GM04503 (cell line): Measurements from ENCODE around the gene TFEB.

Source experiments
- DNase-seq: peaks from one replicate; pipeline ENCODE4 v3.0.0-alpha.2; 2012; ENCODE audit warnings: low read depth

TFEB gene

DNA sequence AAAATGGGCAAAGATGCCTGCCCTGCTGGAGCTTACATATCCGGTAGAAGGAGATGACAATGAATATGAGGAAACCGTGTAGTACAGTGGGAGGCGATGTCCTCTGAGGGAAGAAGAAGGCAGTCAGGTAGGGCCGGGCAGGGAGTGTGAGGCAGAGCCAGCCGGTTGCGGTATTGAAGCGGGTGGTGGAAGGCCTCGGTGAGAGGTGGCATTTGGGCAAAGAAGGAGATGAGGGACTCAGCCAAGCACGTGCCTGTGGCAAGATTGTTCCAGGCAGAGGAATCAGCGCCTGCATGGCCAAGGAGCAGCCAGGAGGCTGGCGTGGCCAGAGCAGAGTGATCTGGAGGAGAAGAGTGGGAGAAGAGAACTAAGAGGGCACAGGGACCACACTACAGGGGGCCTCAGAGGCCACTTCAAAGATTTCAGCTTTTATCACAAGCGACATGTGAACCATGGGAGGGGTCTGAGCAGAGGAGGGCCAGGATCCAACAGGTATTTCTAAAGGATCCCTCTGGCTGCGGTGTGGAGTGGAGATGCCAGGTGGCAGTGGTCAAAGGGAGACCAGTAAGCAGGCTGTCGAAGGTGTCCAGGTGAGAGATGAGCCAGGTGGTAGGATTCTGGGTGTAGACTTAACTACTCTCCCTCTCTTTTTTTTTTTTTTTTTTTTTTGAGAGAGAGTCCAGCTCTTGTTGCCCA, 83.3 kb downstream of the TFEB start:
- DNase-seq: no peak

DNA sequence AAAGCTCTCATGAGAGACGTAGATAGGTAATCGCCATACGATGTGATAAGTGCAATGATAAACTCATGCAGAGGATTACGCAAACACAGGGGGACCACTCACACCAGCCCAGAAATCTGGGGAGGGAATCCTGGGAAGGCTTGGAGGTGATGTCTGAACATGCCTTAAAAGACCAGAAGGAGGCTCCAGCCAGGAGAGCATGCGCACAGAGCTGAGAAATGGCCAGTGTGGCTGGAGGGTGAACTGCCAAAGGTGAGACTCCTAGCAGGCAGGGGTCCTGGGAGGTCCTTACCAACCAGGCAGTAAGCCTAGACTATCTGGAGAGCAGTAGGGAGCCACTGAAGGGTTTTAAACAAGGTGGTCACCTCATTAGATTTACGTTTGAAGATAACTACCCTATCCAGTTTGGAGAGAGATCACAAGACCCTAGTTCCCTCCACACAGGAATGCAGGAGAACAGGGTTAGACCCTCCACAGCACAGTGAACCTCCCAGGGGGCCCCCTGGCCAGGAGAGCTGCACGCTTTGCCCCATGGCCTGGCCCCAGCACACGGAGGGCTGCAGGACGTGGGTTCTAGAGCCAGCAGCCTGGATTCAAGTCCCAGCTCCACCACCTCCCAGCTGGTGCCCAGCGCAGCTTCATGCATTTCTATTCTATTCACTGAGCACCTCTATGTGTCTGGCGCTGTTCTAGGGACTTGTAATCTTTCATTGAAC, 84.0 kb downstream of the TFEB start:
- DNase-seq: no peak

DNA sequence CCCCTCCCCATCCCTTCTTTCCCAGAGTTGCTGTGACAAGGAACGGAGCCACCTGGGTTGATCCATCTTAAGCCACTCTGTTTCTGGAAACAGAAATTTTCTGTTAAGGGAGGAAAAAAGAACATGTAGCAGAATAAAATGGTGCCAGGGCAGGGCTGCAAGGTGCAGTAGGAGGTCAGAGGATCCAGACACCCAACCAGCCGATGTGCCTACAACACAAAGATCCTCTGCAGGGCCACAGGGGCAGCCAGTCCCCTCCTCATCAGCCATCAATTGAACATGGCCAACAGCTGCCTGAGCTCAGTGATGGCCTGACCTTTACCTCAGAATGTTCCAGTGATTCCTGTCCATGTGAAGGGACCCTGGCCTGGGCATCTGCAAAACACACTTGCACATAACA, 85.3 kb downstream of the TFEB start:
- DNase-seq: no peak

DNA sequence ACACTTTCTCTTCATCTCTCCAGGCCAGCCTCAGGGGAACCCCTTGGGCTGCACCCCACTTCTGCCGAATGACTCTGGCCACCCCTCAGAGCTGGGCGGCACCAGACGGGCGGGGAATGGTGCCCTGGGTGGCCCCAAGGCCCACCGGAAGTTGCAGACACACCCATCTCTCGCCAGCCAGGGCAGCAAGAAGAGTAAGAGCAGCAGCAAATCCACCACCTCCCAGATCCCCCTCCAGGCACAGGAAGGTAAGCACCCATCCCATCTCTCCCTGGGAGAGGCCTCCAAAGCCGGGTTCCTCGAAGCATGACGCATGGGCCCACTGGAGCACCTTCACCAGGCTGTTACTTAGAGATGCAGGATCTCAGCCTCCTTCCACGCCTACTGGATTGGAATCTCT, 85.8 kb downstream of the TFEB start:
- DNase-seq: no peak

DNA sequence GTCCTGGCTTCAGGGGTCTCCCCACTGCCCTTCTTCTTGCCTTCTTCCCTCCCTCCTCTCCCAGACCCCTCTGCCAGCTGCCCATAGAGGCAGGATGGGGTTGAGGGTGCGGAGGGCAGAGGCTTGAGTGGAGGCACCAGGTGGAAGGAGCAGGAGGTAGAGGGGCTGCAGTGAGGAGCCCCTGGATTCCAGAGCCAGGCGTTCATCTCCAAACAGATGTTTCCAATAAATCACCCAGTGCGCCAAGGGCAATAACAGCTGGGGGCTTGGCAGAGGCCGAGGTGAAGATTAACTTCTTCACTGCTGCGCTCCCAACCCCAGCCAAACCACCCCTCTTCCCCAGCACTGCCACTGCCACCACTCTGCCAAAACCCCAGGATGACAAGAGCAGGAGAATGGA, 86.5 kb downstream of the TFEB start:
- DNase-seq: no peak

DNA sequence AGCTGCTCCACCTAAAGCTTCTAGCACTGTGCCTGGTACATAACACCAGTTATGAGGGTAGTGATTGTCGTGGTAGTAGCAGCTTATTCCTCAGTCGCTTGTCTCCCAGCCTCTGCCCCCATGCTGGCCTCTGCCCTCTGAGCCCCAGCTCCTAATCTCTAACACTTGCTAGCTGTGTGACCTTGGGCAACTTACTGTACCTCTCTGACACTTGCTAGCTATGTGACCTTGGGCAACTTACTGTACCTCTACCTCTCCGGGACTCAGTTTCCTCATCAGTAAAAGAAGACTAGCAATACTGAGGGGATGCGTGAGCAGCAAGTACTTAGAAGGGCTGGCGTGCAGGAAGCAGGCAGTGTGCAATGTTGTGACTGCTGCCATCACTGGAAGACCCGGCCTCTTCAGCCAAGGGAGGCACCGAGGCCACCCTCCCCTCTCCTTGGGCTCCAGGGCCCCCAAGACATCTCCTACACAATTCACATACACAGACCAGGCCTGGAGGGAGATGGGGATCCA, 87.3 kb downstream of the TFEB start:
- no peak for DNase-seq

DNA sequence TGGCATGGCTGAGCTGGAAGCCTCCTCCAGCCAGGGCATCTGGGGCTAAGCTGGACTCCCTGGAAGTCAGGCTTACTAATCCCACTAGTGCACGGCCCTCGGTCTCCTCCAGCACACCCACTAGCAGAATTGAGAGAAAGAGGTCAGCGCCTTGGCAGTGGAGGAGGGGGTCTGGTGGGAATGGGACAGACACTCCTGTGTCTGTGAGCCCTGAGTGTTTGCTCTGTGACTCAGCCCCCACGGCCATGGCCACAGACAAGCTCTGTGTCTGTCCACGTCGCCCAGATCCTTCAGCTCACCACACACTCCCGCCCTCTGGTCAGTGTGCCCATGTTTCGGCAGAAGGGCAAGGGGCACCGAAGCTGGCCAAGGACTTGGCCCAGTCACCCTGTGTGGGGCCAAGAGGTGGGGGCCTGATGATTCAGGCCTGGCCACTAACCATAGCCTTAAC, 88.3 kb downstream of the TFEB start:
- no peak for DNase-seq

DNA sequence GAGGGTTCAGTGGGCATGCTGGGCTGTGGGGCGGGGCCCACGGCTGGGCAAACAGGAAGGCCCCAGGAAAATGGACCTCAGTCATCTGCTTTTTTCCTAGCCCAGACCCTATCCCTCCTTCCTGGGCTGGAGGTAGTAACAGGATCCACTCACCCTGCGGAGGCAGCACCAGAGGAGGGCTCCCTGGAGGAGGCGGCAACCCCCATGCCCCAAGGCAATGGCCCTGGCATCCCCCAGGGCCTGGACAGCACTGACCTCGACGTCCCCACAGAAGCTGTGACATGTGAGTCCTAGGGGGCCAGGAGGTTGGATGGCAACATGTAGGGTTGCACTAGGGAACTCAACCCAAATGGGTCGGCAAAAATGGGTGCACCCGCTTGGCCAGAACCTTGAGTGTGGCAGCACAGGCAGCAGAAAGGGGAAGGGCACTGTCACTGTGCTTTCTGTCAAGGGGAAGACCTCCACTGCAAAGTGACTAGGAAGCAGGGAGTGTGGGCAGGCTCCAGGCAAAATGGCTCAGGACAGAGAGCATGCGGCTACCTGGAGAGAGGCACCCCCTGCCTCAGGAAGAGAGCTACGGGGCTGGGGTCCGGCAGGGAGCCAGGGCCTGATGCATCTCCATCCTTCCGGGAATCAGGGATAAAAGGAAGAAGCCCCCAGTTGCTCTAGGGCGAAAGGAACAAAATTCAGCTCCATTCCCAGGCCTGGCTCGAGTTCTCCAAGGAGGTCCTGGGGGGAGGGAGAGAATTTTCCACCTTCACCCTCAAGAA, 89.2 kb downstream of the TFEB start:
- DNase-seq: no peak

DNA sequence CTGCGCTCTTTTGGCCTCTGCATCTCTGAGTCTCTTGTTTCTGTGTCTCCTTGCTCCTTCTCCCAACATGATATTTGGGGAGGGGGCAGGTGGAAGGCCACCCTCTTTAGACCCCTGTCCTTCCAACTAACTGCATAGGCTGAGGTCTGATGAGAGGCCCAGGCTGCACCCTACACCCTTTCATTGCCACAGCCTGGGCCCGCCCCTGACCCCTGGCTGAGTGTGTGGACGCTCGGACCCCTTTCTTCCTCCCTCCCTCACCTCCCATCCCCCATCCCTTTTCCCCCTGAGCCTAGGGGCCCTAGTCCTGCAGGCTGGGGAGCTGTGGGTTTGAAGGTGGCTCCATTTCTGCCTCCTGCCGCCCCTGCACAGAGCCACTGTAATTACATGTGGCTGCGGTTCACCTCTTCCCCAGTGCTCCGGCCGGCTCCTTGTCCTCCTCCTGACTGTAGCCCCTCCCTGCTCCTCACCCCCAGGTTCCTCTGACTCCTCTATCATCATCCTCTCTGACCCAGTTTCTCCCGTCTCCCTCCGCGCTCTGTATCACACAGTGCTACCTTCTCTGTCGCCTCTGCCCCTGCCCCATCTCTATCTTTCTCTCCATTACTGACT, 90.3 kb downstream of the TFEB start:
- no peak for DNase-seq

DNA sequence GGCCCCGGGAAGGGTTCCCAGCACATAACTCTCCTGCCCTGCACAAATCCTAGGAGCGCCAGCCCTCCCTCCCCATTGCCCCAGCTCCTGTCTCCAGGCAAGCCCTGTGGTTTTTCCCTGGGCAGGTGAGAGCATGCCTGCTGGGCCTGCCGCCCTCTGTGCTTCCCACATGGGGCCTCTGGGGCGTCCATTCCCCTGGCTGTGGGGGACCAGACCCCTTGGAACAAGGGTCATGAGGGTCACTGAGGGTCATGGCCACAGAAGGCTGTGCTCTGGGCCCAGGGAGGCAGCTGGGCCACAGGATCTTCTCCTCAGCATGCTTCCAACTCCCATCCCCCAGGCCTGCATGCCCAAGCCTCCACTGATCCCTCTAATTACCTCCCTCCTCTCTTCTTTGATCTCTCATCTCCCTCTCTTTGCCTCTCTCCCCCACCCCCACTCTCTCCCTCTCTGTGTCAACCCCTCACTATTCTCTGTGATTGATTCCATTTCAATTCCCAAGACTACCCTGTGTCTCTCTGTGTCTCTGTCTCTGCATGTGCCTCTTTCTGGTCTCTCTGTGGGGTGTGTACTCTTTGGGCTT, 91.0 kb downstream of the TFEB start:
- no peak for DNase-seq

DNA sequence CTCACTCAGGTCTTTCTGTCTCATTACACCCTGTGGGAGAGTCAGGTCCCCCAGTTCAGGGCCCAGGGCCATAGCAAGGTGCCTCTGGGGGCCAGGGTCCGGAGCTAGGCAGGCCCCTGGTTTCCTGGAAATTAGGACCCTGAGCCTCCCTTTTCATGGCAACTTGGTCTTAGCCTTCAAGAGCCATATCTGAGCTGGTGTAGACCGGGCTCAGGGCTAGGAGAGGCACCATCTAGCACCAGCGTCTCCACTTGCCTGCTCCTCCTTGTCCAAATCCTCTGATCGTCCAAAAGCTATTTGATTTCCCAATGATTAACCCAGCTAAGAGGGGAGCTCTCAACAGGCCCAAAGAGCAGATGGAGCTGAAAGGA, 91.5 kb downstream of the TFEB start:
- DNase-seq: no peak

DNA sequence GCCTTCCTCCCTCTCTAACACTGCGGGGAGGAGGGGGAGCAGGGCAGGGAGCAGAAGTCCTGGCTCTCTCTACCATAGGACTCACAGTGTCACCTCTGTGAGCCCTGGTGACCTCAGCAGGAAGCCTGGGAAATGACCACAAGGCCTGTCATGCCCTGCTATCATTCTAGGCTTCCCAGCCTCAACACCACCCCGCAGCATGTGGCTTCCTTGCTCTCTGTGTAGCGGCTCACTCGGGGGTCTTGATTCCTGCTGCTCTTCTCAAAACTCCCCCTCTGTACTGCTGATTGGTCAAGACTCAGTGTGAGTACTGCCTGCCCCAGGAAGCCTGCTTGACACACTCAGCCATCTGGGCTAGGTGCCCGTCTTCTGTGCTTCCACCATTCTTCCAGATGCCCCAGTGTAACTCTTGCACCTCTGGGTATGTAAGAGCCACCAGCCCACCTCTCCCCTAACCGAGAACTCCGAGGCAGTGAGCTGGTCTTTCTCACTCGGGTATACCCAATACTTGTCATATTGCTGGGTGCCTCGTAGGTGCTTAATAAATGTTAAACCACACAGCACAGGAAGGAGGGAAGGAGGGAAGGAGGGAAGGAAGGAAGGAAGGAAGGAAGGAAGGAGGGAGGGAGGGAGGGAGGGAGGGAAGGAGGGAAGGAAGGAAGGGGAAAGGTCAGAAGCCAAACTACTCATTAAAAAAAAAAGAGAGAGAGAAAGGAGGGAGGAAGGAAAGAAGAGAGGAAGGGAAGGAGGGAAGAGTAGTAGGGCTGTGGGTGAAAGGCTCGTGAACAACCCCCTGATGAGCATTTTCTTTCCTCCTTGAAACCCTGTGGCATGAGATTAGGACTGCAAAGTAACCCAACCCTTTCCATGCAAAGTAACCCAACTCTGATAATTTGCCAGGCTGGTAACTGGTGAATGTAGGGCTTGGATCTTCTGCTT, 92.2 kb downstream of the TFEB start:
- DNase-seq: no peak

DNA sequence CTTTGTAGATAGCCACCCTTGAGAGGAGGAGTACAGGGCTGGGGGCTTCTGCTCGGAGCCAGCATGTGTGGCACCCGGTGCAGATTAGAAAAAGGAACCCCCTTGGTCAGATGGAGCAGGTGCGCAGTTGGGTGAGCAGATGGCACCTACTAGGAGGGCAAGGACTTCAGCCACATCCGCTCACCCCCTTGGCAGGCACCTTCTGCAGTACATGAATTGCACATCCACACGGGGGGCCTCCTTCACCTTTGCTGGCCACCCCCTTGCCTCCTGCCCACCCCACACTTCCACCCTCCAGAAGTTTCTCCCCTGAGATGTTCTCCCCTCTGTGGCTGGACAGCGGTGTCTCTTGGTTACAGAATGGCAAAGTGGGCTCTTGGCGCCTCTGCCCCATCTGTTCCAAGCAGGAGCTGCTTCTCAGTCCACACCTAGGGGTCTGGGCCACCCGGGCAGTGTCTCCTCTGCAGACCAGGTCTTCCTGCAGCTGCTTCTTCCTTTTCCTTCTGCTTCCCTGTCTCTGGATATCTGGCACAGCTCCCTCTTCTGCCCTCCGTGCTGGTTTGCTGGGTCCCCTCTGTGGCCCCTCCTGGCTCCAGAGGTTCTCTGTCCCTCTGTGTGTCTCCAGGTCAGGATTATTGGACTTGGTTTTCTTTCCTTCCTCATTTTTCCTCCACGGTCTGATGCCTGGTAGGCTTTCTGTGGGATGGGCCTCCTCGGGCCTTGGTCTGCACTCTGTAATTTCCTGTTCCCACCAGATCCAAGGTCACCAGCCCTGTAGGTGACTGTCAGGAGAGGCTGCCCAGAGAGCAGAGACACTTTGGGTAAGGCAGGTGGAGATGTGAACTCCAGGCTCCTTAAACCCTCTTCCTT, 93.1 kb downstream of the TFEB start:
- no peak for DNase-seq

DNA sequence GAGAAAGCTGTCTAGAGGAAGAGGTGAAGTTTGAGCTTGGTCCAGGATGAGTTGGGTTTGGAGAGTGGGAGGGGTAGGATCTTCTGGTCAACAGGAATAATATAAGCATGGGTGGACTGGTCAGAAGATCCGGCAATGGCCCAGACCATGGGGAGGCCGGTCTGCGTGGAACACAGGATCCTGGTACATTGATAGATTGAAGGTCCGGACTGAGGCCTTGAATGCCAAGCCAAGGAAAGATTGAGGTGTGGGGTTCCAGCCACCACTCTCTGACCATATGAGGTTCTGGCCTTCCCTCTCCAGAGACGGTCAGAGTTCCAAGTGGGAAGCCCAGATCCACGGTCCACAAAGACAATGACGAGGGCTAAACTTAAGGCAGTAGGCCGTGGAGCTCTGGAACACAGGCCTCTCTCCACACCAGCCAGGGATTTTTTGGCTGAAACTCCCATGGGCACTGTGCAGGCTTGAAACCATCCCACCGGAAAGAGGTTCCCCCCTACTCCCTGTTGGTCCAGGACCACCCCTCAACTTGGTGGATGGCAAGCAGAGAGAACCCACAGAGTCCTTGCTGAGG, 94.0 kb downstream of the TFEB start:
- DNase-seq: no peak

DNA sequence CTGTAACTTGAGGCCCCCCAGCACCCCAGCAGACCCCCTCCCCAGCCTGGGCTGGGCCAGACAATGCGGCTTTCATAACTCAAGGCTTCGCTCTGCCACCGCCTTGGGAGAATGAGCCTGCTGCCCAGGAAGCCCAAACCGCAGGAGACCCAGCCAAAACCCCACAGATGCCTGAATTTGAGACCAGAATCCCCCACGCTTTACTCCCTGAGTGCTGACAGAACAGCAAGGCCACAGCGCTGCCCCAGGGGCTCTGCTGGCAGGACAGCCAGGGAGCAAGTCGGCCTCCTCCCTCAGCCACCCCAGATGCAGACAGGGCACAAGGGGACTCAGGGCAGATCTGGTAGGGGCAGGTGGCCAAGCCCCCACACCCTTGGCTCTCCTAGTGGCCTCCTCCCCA, 95.0 kb downstream of the TFEB start:
- no peak for DNase-seq

DNA sequence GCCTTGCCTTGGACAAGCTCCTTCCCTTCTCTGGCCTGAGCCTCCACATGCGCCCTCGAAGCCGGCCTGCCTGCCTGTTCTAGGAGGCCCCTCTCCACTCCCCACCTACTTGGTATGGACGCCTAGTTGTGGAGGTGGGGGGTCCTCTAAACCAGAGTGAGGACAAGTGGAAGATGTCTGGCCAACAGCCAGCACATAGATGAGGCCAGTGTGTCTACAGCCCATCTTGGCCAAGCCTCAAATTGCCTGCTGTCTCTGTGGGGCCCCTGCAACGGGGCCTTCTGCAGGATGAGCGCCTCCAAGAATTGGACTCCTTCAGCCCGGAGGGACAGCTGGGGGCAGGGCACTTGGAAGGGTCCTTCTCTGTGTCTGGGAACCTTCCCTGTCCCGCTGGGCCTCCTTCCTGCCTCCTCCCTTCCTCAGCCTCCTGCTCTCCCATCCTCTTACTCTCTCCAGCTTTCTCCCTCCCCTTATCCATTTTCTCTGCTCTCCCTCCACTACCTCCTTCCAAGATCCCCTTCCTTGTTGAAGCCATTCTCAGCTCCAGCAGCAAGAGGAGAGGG, 95.5 kb downstream of the TFEB start:
- no peak for DNase-seq

DNA sequence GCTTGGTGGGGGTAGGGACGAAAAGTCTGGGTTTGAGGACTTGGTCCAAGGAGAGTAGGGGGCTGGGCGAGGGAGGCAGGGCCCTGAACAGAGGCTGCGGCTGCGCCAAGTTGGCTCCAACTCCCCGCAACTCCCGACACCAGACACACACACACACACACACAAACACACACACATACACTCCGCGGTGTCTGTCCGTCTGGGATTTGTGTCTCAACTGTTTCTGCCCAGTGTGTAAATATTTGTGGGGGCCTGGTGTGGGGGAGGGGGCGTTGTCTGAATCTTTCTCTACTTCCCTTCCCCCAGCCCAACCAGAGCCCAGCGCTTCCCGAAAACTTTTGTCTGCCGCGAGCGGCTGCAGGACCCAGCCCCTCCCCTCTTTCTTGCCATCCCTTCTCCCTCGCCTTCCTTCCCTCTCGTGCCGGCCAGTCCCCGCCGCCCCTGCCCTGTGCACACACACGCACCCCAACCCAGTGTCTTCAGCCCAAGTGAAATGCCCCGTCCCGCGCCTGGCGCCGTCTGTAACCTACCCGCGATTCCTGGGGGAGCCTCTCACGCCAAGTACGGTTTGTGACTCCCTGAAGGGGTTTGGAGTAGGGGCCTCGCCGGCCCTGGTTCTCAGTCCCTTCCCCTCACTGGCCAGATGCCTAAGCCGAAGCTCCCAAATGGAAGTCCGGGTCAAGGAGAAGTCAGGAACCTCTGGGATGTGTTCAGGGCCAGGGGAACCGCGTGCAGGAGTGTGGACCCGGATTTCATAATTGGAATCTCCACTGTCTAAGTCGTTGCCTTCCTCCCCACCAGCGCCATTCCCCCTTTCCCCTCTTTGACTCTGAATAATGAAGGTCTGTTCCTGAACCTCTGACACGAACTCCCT, 96.2 kb downstream of the TFEB start:
- DNase-seq: no peak
